Endothelial cell (in vitro differentiated cells): ENCODE data around the gene C1GALT1. TPM values are rescaled to one million over a fixed set of nuclear protein-coding genes. Genes with fewer than 3 reads are reported as not detected.

ENCODE experiments used
- DNase-seq: peaks from one replicate; pipeline ENCODE4 v3.0.0; 2021; ENCODE audit warnings: low spot score
- H3K27ac Mint-ChIP-seq: one replicate; pipeline ENCODE4 v1.8.0; 2021; ENCODE audit warnings: mixed read lengths, inconsistent platforms; ENCODE audit not compliant: unreplicated experiment
- H3K27me3 Mint-ChIP-seq: one replicate; pipeline ENCODE4 v1.8.0; 2021; ENCODE audit warnings: mild to moderate bottlenecking, moderate library complexity, mixed read lengths, inconsistent platforms; ENCODE audit not compliant: unreplicated experiment
- H3K36me3 Mint-ChIP-seq: one replicate; pipeline ENCODE4 v1.8.0; 2021; ENCODE audit warnings: mild to moderate bottlenecking, low read depth, mixed read lengths, inconsistent platforms; ENCODE audit not compliant: unreplicated experiment
- H3K4me1 Mint-ChIP-seq: one replicate; pipeline ENCODE4 v1.8.0; 2021; ENCODE audit warnings: mild to moderate bottlenecking, mixed read lengths, inconsistent platforms; ENCODE audit not compliant: unreplicated experiment
- H3K4me3 Mint-ChIP-seq: one replicate; pipeline ENCODE4 v1.8.0; 2021; ENCODE audit warnings: mild to moderate bottlenecking, mixed read lengths, inconsistent platforms; ENCODE audit not compliant: unreplicated experiment
- H3K9me3 Mint-ChIP-seq: one replicate; pipeline ENCODE4 v1.8.0; 2021; ENCODE audit warnings: mixed read lengths, inconsistent platforms; ENCODE audit not compliant: unreplicated experiment
- total RNA-seq: library from RNA; stranded (reverse); fragmentation: NEBNext Ultra II Directional; extraction: Animal tissue kit (Norgen Biotek cat#: 25700); gene quantifications from one replicate; pipeline ENCODE4 v1.2.1, GENCODE V29; 2021; ENCODE audit not compliant: unreplicated experiment
- TF ChIP-seq, protein P1 (sequence below): fragments of 200-600 bp; sonication (generic); IDR thresholded peaks from one replicate; pipeline ENCODE4 v1.5.0; 2021; ENCODE audit warnings: antibody characterized with exemption; ENCODE audit not compliant: unreplicated experiment

The C1GALT1 gene
- total RNA-seq, 1 donor from 2014 or later = 39.7 TPM

DNA sequence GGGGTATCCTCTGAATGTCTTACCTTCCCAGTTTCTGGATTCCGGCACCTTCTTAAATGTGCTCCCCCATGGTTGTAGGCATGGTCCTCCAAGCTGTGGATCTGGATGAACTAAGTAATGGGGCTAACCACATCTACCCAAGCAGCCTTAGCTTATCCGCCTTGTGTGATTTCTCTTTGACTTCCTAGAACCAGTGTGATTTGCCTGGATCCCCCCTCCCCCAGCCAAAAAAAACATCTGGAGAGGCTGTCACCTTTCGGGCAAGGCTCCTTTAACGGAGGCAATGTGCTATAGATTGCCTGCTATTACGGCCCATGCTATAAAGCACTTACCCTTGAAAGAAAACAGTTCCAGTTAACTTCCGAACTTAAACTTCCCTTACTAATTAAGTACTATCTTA is 33.9 kb downstream of the C1GALT1 start:
- no peaks in the 10 kb centered on the region for H3K27me3 Mint-ChIP-seq
- no peak for DNase-seq
- H3K27ac Mint-ChIP-seq = no peak overlapping the region
- peaks cover 15% of the 10 kb centered on the region for H3K36me3 Mint-ChIP-seq
- no peaks in the 10 kb centered on the region for H3K9me3 Mint-ChIP-seq
- TF ChIP-seq, protein P1, sequence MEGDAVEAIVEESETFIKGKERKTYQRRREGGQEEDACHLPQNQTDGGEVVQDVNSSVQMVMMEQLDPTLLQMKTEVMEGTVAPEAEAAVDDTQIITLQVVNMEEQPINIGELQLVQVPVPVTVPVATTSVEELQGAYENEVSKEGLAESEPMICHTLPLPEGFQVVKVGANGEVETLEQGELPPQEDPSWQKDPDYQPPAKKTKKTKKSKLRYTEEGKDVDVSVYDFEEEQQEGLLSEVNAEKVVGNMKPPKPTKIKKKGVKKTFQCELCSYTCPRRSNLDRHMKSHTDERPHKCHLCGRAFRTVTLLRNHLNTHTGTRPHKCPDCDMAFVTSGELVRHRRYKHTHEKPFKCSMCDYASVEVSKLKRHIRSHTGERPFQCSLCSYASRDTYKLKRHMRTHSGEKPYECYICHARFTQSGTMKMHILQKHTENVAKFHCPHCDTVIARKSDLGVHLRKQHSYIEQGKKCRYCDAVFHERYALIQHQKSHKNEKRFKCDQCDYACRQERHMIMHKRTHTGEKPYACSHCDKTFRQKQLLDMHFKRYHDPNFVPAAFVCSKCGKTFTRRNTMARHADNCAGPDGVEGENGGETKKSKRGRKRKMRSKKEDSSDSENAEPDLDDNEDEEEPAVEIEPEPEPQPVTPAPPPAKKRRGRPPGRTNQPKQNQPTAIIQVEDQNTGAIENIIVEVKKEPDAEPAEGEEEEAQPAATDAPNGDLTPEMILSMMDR = no peak
- peaks cover 14% of the 10 kb centered on the region for H3K4me1 Mint-ChIP-seq
- H3K4me3 Mint-ChIP-seq = no peak overlapping the region

DNA sequence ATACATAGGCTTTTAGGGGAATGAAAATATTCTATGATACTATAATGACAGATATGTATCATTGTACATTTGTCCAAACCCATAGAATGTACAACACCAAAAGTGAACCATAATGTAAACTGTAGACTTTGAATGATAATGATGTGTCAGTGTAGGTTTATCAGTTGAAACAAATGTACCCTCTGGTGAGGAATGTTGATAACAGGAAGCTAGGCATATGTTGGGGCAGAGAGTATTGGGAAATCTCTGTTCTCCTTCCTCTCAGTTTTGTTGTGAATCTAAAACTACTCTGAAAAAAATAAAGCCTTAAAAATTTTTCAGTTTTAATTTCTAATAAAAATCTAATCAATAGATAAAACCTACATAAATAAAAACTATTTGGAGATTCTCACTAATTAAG is 36.9 kb downstream of the C1GALT1 start:
- TF ChIP-seq, protein P1 = no peak
- Mint-ChIP-seq H3K27ac (no peak overlapping the region), H3K36me3 (peaks cover 15% of the 10 kb centered on the region), H3K27me3 (no peaks in the 10 kb centered on the region), H3K4me3 (no peak overlapping the region), H3K4me1 (peaks cover 13% of the 10 kb centered on the region), H3K9me3 (no peaks in the 10 kb centered on the region)
- DNase-seq = no peak

DNA sequence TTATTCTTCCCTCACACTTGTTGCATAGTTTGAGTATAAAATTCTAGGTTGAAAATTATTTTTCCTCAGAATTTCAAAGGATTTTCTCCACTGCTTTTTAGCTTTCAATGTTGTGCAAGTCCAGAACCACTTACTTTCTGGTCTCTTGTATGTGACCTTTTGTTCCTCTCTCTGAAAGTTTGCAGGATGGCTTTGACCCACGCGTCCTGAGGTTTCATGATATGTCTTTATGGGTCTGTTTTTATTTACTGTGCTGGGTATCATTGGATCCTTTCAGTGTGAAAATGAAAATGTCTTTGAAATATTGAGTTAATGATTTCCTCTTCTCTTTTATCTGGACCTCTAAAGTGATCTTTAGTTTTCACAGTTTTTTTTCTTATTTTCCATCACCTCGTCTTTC is 38.5 kb downstream of the C1GALT1 start:
- no peak for DNase-seq
- Mint-ChIP-seq H3K27ac (no peak overlapping the region), H3K9me3 (no peaks in the 10 kb centered on the region), H3K27me3 (no peaks in the 10 kb centered on the region), H3K4me1 (peaks cover 6% of the 10 kb centered on the region), H3K4me3 (no peak overlapping the region), H3K36me3 (peaks cover 15% of the 10 kb centered on the region)
- TF ChIP-seq, protein P1 = no peak

DNA sequence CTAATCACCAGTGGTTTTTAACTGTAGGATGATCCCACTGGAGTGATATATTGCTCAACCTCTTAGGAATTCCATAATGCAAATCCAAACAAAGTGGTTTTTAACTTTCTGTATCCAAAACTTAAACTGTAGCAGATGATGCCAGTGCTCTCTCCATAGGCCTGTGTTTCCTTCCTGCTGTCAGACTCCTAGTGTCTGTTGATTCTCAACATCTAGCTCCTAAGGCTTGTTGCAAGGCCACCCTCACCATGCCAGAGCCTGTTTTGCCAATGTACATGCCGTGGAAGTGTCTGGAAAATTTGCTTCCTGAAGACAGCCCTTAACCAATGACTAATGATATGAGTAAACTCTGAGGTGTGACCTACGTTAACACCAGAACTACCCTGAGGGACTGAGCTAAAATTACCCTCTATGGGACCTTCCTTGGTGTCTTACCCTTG is 39.3 kb downstream of the C1GALT1 start:
- H3K36me3 Mint-ChIP-seq = peaks cover 14% of the 10 kb centered on the region
- no peak for DNase-seq
- no peaks in the 10 kb centered on the region for H3K27me3 Mint-ChIP-seq
- H3K27ac Mint-ChIP-seq = no peak overlapping the region
- TF ChIP-seq, protein P1 = no peak
- no peaks in the 10 kb centered on the region for H3K9me3 Mint-ChIP-seq
- peaks cover 6% of the 10 kb centered on the region for H3K4me1 Mint-ChIP-seq
- no peak overlapping the region for H3K4me3 Mint-ChIP-seq

DNA sequence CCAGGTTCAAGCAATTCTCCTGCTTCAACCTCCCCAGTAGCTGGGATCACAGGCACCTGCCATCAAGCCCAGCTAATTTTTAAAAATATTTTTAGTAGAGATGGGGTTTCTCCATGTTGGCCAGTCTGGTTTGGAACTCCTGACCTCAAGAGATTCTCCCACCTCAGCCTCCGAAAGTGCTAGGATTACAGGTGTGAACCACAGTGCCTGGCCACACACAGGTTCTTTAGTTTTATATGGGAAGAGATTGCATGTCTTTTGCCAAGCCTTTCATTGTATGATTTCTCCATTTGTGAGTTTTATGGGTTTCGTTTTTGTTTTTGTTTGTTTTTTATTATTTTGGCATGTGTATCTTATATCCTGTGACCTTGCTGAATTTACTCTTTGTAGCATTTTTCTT is 40.9 kb downstream of the C1GALT1 start:
- H3K9me3 Mint-ChIP-seq = no peaks in the 10 kb centered on the region
- no peak overlapping the region for H3K4me3 Mint-ChIP-seq
- no peak overlapping the region for H3K27ac Mint-ChIP-seq
- TF ChIP-seq, protein P1 = no peak
- H3K4me1 Mint-ChIP-seq = peaks cover 6% of the 10 kb centered on the region
- H3K36me3 Mint-ChIP-seq = peaks cover 2% of the 10 kb centered on the region
- no peaks in the 10 kb centered on the region for H3K27me3 Mint-ChIP-seq
- no peak for DNase-seq
